LHCN-M2 (cell line): ENCODE data around the gene KIAA1614. TPM values are rescaled to one million over a fixed set of nuclear protein-coding genes. Genes with fewer than 3 reads are reported as not detected.

Experiments
- DNase-seq: peaks from one replicate; pipeline ENCODE4 v3.0.0-alpha.2; 2012; ENCODE audit warnings: low read depth
- total RNA-seq: library from RNA; depleted of rRNA; stranded (reverse); fragments of >200 nt; gene quantifications from 2 replicates; pipeline ENCODE4 v1.2.3, GENCODE V29; 2014

The KIAA1614 gene
- total RNA-seq, 1 experiment from 2014 or later = 5.9 TPM

- no peak for DNase-seq
These were observed 12.2 kb downstream of the KIAA1614 start for GRCh38 chr1:180924939-180925338.

- no peak for DNase-seq
These were observed 12.9 kb downstream of the KIAA1614 start for GRCh38 chr1:180925471-180926051.

DNA sequence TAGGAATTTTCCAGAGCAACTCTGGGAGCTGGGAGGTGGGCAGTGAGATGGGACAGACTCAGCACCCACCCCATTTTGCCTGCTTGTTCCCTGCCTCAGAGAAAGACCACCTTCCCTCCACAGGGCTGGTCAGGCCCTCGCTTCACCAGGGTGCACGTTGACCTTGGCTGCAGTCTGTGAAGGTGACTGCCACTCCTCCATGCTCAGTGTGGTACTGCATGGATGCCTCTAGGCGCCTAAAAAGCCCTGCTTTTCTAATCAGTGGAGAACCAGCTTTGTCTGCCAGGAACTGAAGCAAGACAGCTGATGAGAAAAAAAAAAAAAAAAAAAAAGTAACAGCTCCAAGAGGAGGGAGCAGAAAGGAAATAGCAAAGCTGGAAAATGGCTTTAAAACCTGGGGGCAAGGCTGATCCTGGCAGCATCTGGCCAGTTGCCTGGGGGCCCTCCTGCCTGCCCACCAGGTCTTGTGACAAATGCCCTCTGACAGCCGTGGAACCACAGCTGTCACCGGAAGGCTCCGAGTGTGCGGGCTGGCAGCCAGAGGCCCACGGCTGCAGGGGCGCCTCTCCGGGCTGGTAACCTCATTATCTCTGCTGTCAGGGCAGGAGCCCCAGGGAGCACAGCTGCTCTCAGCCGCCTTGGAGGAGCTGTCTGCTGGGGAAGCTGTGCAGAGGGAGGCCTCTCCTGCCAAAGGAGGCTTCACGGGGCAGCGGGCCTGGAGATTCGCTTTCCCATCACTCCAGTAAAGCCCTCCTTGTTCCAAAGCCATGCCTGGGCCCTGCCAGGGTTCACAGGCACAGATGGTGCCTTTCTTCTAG, 13.7 kb downstream of the KIAA1614 start:
- DNase-seq = peak; percentile 86

DNA sequence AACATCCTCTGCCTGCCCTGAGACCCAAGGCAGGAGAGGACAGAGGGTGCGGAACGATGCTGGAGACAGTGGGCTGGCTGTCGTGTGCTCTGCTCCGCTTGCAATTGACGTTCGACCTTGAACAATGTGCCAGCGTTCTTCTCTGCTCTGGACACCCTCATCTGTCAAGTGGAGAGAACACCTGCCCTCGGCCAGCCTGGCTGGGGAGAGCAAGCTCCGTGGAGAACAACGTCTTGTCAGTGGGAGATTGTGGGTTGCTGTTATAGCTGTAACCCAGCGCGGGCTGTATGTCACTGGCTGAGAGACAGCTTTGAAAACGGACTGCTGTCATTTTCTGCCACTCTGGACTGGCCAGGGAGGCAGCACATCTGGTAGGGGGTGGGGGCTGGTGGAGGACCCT, 14.7 kb downstream of the KIAA1614 start:
- DNase-seq = no peak

GRCh38 chr1:180927841-180928240, 15.1 kb downstream of the KIAA1614 start:
- peak; percentile 27 for DNase-seq

- DNase-seq = no peak
These were observed 15.9 kb downstream of the KIAA1614 start for GRCh38 chr1:180928331-180929230.

DNA sequence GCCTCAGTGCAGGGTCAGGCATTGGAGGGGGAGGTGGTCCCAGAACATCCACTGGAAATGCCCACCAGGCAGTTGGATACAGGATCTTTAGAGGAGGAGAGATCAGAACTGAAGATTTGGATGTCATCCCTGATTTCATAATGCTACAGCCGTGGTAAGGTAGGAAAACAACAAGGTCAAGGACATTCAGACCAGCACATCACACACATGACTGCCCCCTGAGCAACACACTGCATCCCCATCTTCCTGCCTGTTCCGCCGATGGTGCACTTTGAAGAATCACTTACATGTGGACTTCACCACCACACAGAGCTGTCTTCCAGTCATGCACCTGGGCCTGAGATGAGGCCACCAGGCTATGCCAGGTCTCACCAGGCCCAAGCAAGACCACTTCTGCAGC, 16.7 kb downstream of the KIAA1614 start:
- no peak for DNase-seq

DNA sequence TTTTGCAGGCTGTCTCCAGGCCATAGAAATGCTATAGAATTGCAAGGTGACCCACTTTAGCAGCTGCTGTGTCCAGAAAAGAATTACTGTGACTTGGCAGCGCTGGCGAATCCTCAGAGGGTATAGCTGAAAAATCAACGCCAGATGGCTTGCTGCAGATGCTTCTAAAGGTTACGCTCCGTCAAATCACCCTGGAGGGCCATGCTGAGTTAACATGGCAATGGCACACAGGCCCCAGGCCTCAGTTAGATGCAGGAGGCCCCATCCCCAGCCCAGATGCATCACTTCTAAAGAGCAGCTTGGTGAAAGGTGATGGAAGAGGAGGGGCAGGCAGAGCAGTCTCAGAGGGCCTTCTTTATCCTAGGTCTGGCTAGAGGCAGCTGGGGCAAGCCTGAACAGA, 18.0 kb downstream of the KIAA1614 start:
- no peak for DNase-seq

GRCh38 chr1:180931529-180931928, 18.8 kb downstream of the KIAA1614 start:
- no peak for DNase-seq

DNA sequence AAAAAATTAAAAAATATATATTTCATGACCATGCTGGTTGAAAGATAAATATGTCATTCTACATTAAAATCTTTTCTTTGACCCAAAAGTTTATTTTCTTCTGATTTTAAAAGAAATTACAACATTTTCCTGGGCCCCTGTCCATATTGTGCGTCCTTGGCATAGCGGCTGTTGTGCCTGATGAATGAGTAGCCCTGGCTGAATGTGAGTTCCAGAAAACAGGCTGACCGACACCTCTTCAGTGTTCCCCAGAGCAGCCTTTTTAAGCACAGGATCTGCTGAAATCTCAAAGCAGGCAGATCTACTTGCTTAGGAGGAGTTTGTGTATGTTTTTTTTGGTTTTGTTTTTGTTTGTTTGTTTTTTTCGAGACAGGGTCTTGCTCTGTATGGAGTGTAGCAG, 19.7 kb downstream of the KIAA1614 start:
- no peak for DNase-seq

GRCh38 chr1:180933141-180933540, 20.4 kb downstream of the KIAA1614 start:
- no peak for DNase-seq

DNA sequence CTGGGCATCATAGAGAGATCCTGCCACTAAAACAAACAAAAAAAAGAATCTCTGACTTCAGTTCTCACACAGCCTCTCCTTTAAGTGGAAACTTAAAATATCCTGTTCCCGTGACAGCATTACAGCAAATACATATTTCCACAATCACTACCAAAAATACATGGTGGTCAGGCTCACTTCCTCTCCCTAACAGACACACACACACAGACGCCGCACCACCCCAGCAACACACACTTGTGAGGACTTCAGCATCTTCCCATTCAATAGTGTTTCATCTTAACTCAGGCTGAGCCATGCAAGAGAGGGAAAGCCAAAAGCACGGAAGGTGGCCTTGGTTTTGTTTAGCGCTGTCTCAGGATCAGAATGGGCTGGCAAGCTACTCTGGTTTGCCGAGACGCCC, 21.9 kb downstream of the KIAA1614 start:
- no peak for DNase-seq

GRCh38 chr1:180935326-180936109, 22.8 kb downstream of the KIAA1614 start:
- DNase-seq = no peak

- no peak for DNase-seq
These were observed 23.7 kb downstream of the KIAA1614 start for GRCh38 chr1:180936110-180937011.

GRCh38 chr1:180937012-180937372, 24.3 kb downstream of the KIAA1614 start:
- no peak for DNase-seq

DNA sequence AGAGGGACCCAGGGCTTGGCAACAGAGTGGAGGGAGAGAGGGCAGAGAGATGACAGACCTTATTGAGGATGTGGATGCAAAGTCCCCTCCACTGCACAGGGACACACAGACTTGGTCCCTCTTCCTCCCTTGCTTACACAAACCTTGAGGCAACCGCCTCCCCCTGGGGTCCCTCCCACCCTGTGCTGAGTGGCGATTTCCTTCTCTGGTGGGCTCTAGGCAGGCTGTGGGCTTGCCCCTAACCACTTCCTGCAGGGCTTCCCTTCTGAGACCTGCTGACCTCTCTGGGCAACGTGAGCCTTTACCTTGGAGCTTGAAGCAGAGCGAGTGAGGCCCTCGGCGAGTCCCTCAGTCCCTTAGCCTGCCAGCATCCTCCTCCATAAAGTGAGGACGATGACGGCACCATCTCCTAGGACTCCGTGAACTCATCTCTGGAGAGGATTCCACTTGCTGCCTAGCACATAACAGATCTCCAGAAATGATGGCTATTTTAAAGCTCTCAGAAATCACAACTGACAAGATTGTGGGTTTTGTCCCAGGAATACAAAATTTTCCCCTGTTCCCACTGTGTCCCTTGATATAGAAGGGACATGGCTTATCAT, 25.0 kb downstream of the KIAA1614 start:
- no peak for DNase-seq

DNA sequence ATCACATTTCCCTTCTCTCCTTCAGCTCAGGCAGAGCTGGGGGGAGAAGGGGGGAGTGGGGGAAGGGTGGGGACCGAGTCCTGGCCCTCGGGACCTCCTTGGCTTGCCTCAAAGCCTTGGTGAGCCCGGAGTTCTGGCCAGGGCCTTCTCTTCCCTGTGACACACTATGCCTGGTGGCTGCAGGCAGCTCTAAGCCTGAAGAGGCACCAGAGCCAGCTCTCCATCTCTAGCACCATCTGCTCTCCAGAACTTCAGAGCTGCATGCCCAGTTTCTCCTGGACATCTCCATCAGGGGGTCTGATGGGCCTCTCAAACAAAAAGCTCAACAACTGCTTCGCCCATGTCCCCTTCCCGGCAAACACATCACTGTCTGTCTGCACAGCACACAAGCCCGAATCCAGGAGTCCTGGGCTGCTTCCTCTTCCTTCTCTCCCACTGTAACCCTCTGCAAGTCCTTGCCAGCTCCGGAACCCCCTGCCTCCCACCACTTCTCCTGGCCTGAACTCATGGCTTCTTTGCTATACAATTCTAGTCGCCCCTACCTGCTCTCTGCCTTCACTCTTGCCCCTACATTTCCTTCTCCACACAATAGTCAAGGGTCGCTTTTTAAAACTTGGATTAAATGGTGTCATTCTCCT, 26.5 kb downstream of the KIAA1614 start:
- no peak for DNase-seq

DNA sequence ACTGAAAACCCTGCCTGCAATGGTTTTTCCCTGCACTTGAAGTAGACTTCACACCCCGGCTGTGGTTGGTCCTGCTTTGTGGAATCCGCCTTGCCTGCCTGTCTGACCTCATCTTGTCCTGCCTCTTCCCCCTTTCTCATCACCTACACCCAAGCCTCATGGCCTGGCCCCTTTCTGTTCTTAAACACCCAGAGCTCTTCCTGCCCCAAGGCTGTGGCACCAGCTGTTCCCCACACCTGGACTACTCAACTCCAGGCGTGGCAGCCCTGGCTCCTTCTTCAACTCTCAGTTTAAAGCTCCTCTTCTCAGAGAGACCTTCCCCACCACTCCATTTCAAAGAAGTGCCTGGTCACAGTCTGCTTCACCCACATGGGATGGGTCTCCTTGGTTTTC, 27.0 kb downstream of the KIAA1614 start:
- no peak for DNase-seq

GRCh38 chr1:180940445-180940844, 27.7 kb downstream of the KIAA1614 start:
- no peak for DNase-seq
